ENCODE measurements around the gene CCL20.

Gene CCL20

GRCh38 chr2:227813562-227814353, at the start of gene CCL20:
TSS of gene CCL20 (plus strand) at chr2:227813842. CDS start at chr2:227813912, 70 bp downstream.
- H3K27me3 ChIP-seq (ENCODE audit: insufficient read depth, low read length): no peaks in the 10 kb centered on the region
- H3K36me3 ChIP-seq (ENCODE audit: insufficient read depth, low read length): peaks cover 69% of the 10 kb centered on the region
- H3K79me2 ChIP-seq (ENCODE audit: control insufficient read depth, insufficient read depth, low read length, unreplicated experiment): peaks cover 59% of the 10 kb centered on the region
- H3K4me1 ChIP-seq (ENCODE audit: control insufficient read depth, insufficient read depth, low read length, unreplicated experiment): peaks cover 28% of the 10 kb centered on the region
- peak within 1 kb of the TSS; percentile 100 for H3K27ac ChIP-seq (ENCODE audit: low read depth, low read length)
- no peak within 1 kb of the TSS for H2AFZ ChIP-seq (ENCODE audit: low read length, unreplicated experiment)
- peak within 1 kb of the TSS; percentile 74 for H3K4me3 ChIP-seq (ENCODE audit: low read depth, low read length)

DNA sequence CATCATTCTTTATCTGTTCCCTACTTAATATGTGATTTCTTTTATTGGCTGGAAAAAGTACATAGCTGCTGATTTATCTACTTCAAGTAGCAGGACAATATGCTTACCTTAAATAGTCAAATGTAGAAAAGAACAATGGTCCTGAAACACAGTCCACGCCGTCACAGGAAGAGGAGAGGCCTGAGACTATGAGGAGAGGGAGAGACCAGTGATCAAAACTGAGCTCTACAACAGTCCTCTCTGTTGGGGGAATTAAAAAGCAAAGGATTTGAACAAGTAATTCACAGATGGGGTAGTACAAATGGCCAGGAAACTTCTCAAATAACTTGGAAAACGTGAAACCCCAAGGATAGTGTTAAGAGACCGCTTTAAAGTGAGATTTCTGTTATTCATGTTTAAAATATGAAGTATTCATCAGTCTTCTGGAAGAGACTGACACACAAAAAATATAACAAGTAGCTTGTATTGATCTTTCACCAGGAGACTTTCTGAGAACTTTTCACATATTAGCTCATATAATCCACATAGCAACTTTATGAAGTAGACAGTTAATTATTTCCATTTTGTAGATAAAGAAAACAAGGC, 47.8 kb upstream of the CCL20 start:
- Histone ChIP-seq H3K27me3 (ENCODE audit: insufficient read depth, low read length) (no peaks in the 10 kb centered on the region), H3K4me3 (ENCODE audit: low read depth, low read length) (no peak overlapping the region), H3K79me2 (ENCODE audit: control insufficient read depth, insufficient read depth, low read length, unreplicated experiment) (no peaks in the 10 kb centered on the region), H3K36me3 (ENCODE audit: insufficient read depth, low read length) (no peaks in the 10 kb centered on the region), H3K27ac (ENCODE audit: low read depth, low read length) (no peak overlapping the region), H3K4me1 (ENCODE audit: control insufficient read depth, insufficient read depth, low read length, unreplicated experiment) (peaks cover 8% of the 10 kb centered on the region), H2AFZ (ENCODE audit: low read length, unreplicated experiment) (peak overlapping the region; percentile 71)

GRCh38 chr2:227766373-227766883, 47.2 kb upstream of the CCL20 start:
- no peak overlapping the region for H3K27ac ChIP-seq (ENCODE audit: low read depth, low read length)
- H3K27me3 ChIP-seq (ENCODE audit: insufficient read depth, low read length): no peaks in the 10 kb centered on the region
- H3K4me1 ChIP-seq (ENCODE audit: control insufficient read depth, insufficient read depth, low read length, unreplicated experiment): peaks cover 8% of the 10 kb centered on the region
- no peaks in the 10 kb centered on the region for H3K36me3 ChIP-seq (ENCODE audit: insufficient read depth, low read length)
- no peak overlapping the region for H3K4me3 ChIP-seq (ENCODE audit: low read depth, low read length)
- peak overlapping the region; percentile 71 for H2AFZ ChIP-seq (ENCODE audit: low read length, unreplicated experiment)
- H3K79me2 ChIP-seq (ENCODE audit: control insufficient read depth, insufficient read depth, low read length, unreplicated experiment): no peaks in the 10 kb centered on the region

GRCh38 chr2:227767830-227768229, 45.8 kb upstream of the CCL20 start:
- H3K36me3 ChIP-seq (ENCODE audit: insufficient read depth, low read length): no peaks in the 10 kb centered on the region
- H2AFZ ChIP-seq (ENCODE audit: low read length, unreplicated experiment): no peak overlapping the region
- no peaks in the 10 kb centered on the region for H3K79me2 ChIP-seq (ENCODE audit: control insufficient read depth, insufficient read depth, low read length, unreplicated experiment)
- H3K27ac ChIP-seq (ENCODE audit: low read depth, low read length): no peak overlapping the region
- no peak overlapping the region for H3K4me3 ChIP-seq (ENCODE audit: low read depth, low read length)
- peaks cover 10% of the 10 kb centered on the region for H3K4me1 ChIP-seq (ENCODE audit: control insufficient read depth, insufficient read depth, low read length, unreplicated experiment)
- H3K27me3 ChIP-seq (ENCODE audit: insufficient read depth, low read length): no peaks in the 10 kb centered on the region

DNA sequence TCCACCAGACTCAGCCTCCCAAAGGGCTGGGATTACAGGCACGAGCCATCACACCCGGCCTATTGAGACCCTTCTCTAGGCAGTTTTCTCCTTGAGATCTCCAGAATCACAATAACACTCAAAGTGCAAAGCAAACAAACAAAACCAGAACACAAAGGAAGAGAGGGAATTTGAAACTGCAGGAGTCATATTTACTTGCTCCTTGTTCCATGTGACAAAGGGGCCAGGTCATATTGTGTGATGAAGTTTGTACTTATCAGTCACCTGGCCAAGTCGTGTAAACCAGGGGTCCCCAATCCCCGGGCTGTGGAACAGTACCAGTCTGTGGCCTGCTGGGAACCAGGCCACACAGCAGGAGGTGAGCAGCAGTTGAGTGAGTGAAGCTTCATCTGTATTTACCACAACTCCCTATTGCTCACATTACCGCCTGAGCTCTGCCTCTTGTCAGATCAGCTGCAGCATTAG, 41.4 kb upstream of the CCL20 start:
- peaks cover 4% of the 10 kb centered on the region for H3K4me1 ChIP-seq (ENCODE audit: control insufficient read depth, insufficient read depth, low read length, unreplicated experiment)
- H2AFZ ChIP-seq (ENCODE audit: low read length, unreplicated experiment): no peak overlapping the region
- H3K4me3 ChIP-seq (ENCODE audit: low read depth, low read length): no peak overlapping the region
- no peaks in the 10 kb centered on the region for H3K36me3 ChIP-seq (ENCODE audit: insufficient read depth, low read length)
- H3K27ac ChIP-seq (ENCODE audit: low read depth, low read length): no peak overlapping the region
- H3K27me3 ChIP-seq (ENCODE audit: insufficient read depth, low read length): no peaks in the 10 kb centered on the region
- no peaks in the 10 kb centered on the region for H3K79me2 ChIP-seq (ENCODE audit: control insufficient read depth, insufficient read depth, low read length, unreplicated experiment)

- no peaks in the 10 kb centered on the region for H3K79me2 ChIP-seq (ENCODE audit: control insufficient read depth, insufficient read depth, low read length, unreplicated experiment)
- H3K4me3 ChIP-seq (ENCODE audit: low read depth, low read length): no peak overlapping the region
- H3K36me3 ChIP-seq (ENCODE audit: insufficient read depth, low read length): no peaks in the 10 kb centered on the region
- H3K27me3 ChIP-seq (ENCODE audit: insufficient read depth, low read length): no peaks in the 10 kb centered on the region
- H3K4me1 ChIP-seq (ENCODE audit: control insufficient read depth, insufficient read depth, low read length, unreplicated experiment): peaks cover 4% of the 10 kb centered on the region
- no peak overlapping the region for H3K27ac ChIP-seq (ENCODE audit: low read depth, low read length)
- H2AFZ ChIP-seq (ENCODE audit: low read length, unreplicated experiment): no peak overlapping the region
Measured at GRCh38 chr2:227772932-227773331, 40.7 kb upstream of the CCL20 start.

- no peak overlapping the region for H3K4me3 ChIP-seq (ENCODE audit: low read depth, low read length)
- no peak overlapping the region for H3K27ac ChIP-seq (ENCODE audit: low read depth, low read length)
- no peaks in the 10 kb centered on the region for H3K36me3 ChIP-seq (ENCODE audit: insufficient read depth, low read length)
- peaks cover 4% of the 10 kb centered on the region for H3K4me1 ChIP-seq (ENCODE audit: control insufficient read depth, insufficient read depth, low read length, unreplicated experiment)
- H2AFZ ChIP-seq (ENCODE audit: low read length, unreplicated experiment): no peak overlapping the region
- no peaks in the 10 kb centered on the region for H3K27me3 ChIP-seq (ENCODE audit: insufficient read depth, low read length)
- H3K79me2 ChIP-seq (ENCODE audit: control insufficient read depth, insufficient read depth, low read length, unreplicated experiment): no peaks in the 10 kb centered on the region
Measured at GRCh38 chr2:227774011-227774624, 39.5 kb upstream of the CCL20 start.

DNA sequence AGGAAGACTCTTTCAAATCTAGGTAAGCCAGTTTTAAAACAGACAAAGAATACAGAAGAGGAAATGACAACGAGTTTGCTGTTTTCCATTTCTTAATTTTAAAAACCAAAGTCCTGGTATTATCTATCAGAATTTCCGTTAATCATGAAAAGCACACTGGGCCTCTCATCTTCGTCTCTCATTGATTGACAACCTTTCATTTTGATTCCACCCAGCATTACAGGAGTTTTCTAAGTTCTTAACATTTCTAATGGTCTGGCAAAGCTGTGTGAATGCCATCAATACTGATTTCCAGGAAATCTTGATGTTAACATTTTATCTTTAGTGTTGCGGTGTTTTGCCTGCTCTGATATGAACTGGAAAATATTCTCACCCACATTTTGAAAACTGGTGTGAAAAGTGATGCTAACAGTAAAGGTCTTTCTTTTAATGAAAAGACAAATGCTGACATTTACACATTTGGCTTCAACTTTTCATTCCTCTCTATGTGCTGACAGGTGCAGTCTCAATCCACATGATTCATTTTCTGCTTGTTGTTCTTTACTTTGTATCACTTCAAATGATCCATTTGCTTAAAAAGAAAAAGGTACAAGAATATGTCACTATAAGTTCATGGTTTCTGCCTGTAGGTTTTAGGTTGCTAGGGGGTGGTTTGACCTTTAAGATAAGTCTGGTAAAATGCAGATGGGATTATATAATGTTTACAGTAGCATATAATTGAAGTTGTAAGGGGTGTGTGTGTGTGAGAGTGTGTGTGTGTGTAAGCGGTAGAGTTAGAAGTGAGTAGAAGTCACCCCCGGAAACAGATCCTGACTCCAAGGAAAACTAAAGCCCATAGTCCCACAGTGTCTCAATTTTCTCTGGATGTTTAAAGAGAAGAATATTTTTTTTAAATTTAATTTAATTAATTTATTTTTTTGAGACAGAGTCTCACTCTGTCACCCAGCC, 38.5 kb upstream of the CCL20 start:
- Histone ChIP-seq H3K27ac (ENCODE audit: low read depth, low read length) (no peak overlapping the region), H3K4me3 (ENCODE audit: low read depth, low read length) (no peak overlapping the region), H3K36me3 (ENCODE audit: insufficient read depth, low read length) (no peaks in the 10 kb centered on the region), H3K27me3 (ENCODE audit: insufficient read depth, low read length) (no peaks in the 10 kb centered on the region), H3K79me2 (ENCODE audit: control insufficient read depth, insufficient read depth, low read length, unreplicated experiment) (no peaks in the 10 kb centered on the region), H3K4me1 (ENCODE audit: control insufficient read depth, insufficient read depth, low read length, unreplicated experiment) (peaks cover 4% of the 10 kb centered on the region), H2AFZ (ENCODE audit: low read length, unreplicated experiment) (no peak overlapping the region)

DNA sequence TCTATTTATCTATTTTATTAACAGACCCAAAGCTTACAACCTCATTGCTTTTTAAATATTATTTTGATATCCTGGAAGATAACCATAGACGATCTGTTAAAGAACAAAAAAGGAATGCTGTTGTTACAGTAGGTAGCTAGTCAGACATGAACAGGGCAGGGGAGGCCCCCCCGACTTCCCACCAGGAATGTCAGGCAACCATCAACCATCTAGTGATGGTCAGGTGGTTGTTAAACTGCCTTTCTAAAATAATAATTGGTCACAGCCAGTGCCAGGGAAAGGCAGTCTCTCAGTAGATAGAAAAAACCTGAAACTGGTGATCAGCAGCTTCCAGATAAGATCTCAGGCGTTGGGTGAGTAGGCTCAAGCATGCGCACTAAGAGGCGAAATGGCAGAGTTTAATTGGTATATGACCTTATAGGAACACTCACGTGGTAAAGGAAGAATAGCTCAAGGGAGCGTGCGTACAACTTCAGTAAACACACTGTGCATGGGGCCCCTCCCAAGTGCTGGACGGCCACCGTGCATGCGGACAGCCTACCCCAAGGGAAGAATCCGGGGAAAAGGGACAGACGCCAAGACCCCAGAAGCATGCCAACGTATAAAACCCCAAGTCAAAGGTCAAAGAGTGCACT, 32.5 kb upstream of the CCL20 start:
- no peaks in the 10 kb centered on the region for H3K4me1 ChIP-seq (ENCODE audit: control insufficient read depth, insufficient read depth, low read length, unreplicated experiment)
- no peaks in the 10 kb centered on the region for H3K36me3 ChIP-seq (ENCODE audit: insufficient read depth, low read length)
- H2AFZ ChIP-seq (ENCODE audit: low read length, unreplicated experiment): no peak overlapping the region
- H3K27ac ChIP-seq (ENCODE audit: low read depth, low read length): no peak overlapping the region
- no peaks in the 10 kb centered on the region for H3K79me2 ChIP-seq (ENCODE audit: control insufficient read depth, insufficient read depth, low read length, unreplicated experiment)
- H3K27me3 ChIP-seq (ENCODE audit: insufficient read depth, low read length): no peaks in the 10 kb centered on the region
- no peak overlapping the region for H3K4me3 ChIP-seq (ENCODE audit: low read depth, low read length)

GRCh38 chr2:227781841-227782240, 31.8 kb upstream of the CCL20 start:
- Histone ChIP-seq H2AFZ (ENCODE audit: low read length, unreplicated experiment) (no peak overlapping the region), H3K36me3 (ENCODE audit: insufficient read depth, low read length) (no peaks in the 10 kb centered on the region), H3K4me3 (ENCODE audit: low read depth, low read length) (no peak overlapping the region), H3K79me2 (ENCODE audit: control insufficient read depth, insufficient read depth, low read length, unreplicated experiment) (no peaks in the 10 kb centered on the region), H3K27me3 (ENCODE audit: insufficient read depth, low read length) (no peaks in the 10 kb centered on the region), H3K4me1 (ENCODE audit: control insufficient read depth, insufficient read depth, low read length, unreplicated experiment) (no peaks in the 10 kb centered on the region), H3K27ac (ENCODE audit: low read depth, low read length) (no peak overlapping the region)
